Measurements from ENCODE around the gene DIS3L. TPM values are rescaled to one million over a fixed set of nuclear protein-coding genes. Genes with fewer than 3 reads are reported as not detected.

Gene DIS3L
- total RNA-seq, 1 experiment from 2014 or later, result 32.9 TPM

DNA sequence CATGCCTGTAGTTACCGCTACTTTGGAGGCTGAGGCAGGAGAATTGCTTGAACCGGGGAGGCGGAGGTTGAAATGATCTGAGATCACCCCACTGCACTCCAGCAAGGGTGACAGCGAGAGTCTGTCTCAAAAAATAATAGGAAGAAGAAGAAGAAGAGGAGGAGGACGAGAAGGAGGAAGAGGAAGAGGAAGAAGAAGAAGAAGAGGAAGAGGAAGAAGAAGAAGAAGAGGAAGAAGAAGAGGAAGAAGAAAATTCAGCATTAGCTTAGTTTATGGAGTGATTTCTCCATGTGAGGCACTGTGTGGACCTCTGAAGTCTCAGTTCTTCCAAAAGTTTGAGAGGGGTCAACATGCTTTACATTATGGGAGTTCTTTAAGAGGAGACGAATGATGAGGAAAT is 22.4 kb upstream of the DIS3L start:
- H3K27ac Mint-ChIP-seq, result no peak overlapping the region
- CTCF ChIA-PET, result no interaction called here
- TF ChIP-seq, protein P1, sequence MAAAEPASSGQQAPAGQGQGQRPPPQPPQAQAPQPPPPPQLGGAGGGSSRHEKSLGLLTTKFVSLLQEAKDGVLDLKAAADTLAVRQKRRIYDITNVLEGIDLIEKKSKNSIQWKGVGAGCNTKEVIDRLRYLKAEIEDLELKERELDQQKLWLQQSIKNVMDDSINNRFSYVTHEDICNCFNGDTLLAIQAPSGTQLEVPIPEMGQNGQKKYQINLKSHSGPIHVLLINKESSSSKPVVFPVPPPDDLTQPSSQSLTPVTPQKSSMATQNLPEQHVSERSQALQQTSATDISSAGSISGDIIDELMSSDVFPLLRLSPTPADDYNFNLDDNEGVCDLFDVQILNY (CRISPR knock-in tag; IDR thresholded peaks at IDR 0.05), result no peak
- TF ChIP-seq, protein P2, sequence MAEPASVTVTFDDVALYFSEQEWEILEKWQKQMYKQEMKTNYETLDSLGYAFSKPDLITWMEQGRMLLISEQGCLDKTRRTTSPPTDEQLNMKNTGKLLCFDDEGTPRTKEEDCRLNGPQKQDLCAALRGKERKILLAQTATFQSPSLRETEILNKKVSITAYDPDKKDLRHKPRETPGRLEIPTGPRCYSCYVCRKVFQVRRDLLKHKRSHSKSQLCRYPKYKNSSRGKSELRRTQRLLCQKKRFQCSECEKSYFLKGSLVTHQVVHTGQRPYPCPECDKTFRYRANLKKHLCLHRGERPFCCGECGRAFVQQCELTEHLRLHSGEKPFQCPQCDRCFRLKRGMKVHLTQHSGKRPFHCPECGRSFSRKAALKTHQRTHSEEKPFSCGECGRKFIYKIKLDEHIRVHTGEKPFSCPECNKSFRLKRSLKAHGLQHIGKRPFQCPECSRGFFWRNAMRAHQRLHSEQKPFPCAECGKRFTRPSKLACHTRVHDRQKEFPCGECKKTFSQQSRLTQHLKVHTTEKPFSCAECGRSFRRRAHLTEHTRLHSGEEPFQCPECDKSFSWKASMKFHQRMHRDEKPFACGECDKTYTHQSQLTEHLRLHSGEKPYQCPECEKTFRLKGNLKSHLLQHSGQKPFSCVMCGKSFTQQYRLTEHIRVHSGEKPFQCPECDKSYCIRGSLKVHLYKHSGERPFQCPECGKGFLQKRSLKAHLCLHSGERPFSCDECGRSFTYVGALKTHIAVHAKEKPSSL (CRISPR knock-in tag; conservative IDR thresholded peaks at IDR 0.05), result no peak
- TF ChIP-seq TEAD4 (CRISPR knock-in tag; IDR thresholded peaks at IDR 0.05), result no peak
- TF ChIP-seq RELA (CRISPR knock-in tag; IDR thresholded peaks at IDR 0.05; ENCODE audit: borderline replicate concordance), result no peak
- TF ChIP-seq PRRX2 (CRISPR knock-in tag; IDR thresholded peaks at IDR 0.05), result no peak
- TF ChIP-seq, protein P3, sequence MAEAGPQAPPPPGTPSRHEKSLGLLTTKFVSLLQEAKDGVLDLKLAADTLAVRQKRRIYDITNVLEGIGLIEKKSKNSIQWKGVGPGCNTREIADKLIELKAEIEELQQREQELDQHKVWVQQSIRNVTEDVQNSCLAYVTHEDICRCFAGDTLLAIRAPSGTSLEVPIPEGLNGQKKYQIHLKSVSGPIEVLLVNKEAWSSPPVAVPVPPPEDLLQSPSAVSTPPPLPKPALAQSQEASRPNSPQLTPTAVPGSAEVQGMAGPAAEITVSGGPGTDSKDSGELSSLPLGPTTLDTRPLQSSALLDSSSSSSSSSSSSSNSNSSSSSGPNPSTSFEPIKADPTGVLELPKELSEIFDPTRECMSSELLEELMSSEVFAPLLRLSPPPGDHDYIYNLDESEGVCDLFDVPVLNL (CRISPR knock-in tag; IDR thresholded peaks at IDR 0.05; ENCODE audit: borderline replicate concordance, low read depth), result no peak
- no peak for TF ChIP-seq ZNF396 (CRISPR knock-in tag; IDR thresholded peaks at IDR 0.05; ENCODE audit: borderline replicate concordance)
- TF ChIP-seq SMAD3 (CRISPR knock-in tag; IDR thresholded peaks at IDR 0.05; ENCODE audit: borderline replicate concordance), result no peak
- no peak for TF ChIP-seq ETV6 (CRISPR knock-in tag; IDR thresholded peaks at IDR 0.05)
- TF ChIP-seq MYBL2 (CRISPR knock-in tag; IDR thresholded peaks at IDR 0.05), result no peak
- TF ChIP-seq NFE2L1 (CRISPR knock-in tag; IDR thresholded peaks at IDR 0.05), result no peak
- TF ChIP-seq, protein P4, sequence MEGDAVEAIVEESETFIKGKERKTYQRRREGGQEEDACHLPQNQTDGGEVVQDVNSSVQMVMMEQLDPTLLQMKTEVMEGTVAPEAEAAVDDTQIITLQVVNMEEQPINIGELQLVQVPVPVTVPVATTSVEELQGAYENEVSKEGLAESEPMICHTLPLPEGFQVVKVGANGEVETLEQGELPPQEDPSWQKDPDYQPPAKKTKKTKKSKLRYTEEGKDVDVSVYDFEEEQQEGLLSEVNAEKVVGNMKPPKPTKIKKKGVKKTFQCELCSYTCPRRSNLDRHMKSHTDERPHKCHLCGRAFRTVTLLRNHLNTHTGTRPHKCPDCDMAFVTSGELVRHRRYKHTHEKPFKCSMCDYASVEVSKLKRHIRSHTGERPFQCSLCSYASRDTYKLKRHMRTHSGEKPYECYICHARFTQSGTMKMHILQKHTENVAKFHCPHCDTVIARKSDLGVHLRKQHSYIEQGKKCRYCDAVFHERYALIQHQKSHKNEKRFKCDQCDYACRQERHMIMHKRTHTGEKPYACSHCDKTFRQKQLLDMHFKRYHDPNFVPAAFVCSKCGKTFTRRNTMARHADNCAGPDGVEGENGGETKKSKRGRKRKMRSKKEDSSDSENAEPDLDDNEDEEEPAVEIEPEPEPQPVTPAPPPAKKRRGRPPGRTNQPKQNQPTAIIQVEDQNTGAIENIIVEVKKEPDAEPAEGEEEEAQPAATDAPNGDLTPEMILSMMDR (IDR thresholded peaks at IDR 0.05), result no peak
- no peak for TF ChIP-seq JUN (CRISPR knock-in tag; IDR thresholded peaks at IDR 0.05)
- TF ChIP-seq, protein P5, sequence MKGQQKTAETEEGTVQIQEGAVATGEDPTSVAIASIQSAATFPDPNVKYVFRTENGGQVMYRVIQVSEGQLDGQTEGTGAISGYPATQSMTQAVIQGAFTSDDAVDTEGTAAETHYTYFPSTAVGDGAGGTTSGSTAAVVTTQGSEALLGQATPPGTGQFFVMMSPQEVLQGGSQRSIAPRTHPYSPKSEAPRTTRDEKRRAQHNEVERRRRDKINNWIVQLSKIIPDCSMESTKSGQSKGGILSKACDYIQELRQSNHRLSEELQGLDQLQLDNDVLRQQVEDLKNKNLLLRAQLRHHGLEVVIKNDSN (CRISPR knock-in tag; IDR thresholded peaks at IDR 0.05), result no peak
- TF ChIP-seq ATF1 (CRISPR knock-in tag; IDR thresholded peaks at IDR 0.05), result no peak
- TF ChIP-seq JAZF1 (CRISPR knock-in tag; IDR thresholded peaks at IDR 0.05), result no peak
- TF ChIP-seq, protein P6, sequence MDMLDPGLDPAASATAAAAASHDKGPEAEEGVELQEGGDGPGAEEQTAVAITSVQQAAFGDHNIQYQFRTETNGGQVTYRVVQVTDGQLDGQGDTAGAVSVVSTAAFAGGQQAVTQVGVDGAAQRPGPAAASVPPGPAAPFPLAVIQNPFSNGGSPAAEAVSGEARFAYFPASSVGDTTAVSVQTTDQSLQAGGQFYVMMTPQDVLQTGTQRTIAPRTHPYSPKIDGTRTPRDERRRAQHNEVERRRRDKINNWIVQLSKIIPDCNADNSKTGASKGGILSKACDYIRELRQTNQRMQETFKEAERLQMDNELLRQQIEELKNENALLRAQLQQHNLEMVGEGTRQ (CRISPR knock-in tag; IDR thresholded peaks at IDR 0.05), result no peak
- no peak for TF ChIP-seq MXD4 (CRISPR knock-in tag; IDR thresholded peaks at IDR 0.05; ENCODE audit: borderline replicate concordance)
- TF ChIP-seq, protein P7, sequence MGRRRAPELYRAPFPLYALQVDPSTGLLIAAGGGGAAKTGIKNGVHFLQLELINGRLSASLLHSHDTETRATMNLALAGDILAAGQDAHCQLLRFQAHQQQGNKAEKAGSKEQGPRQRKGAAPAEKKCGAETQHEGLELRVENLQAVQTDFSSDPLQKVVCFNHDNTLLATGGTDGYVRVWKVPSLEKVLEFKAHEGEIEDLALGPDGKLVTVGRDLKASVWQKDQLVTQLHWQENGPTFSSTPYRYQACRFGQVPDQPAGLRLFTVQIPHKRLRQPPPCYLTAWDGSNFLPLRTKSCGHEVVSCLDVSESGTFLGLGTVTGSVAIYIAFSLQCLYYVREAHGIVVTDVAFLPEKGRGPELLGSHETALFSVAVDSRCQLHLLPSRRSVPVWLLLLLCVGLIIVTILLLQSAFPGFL (CRISPR knock-in tag; IDR thresholded peaks at IDR 0.05; ENCODE audit: borderline replicate concordance), result no peak
- no peak for TF ChIP-seq EMX1 (CRISPR knock-in tag; IDR thresholded peaks at IDR 0.05)

More for the DNA sequence above, 22.4 kb upstream of the DIS3L start:
- no peak for ATAC-seq
- POLR2A ChIA-PET, result no interaction called here
- Mint-ChIP-seq H3K9me3 (peaks cover 15% of the 10 kb centered on the region), H3K27me3 (ENCODE audit: low read depth) (no peaks in the 10 kb centered on the region), H3K36me3 (no peaks in the 10 kb centered on the region), H3K4me1 (peaks cover 11% of the 10 kb centered on the region), H3K4me3 (no peak overlapping the region)
- DNase-seq (ENCODE audit: low spot score), result no peak
